Mesangial cell (primary cell): ENCODE results near the gene PHF21A. TPM values are rescaled to one million over a fixed set of nuclear protein-coding genes. Genes with fewer than 3 reads are reported as not detected.

Source experiments
- total RNA-seq: library from RNA; depleted of rRNA; stranded (reverse); fragments of >200 nt; gene quantifications from 2 replicates; pipeline ENCODE4 v1.2.3, GENCODE V29; 2015

PHF21A gene
- total RNA-seq = 4.7 and 8.6 TPM in 2 replicates

DNA sequence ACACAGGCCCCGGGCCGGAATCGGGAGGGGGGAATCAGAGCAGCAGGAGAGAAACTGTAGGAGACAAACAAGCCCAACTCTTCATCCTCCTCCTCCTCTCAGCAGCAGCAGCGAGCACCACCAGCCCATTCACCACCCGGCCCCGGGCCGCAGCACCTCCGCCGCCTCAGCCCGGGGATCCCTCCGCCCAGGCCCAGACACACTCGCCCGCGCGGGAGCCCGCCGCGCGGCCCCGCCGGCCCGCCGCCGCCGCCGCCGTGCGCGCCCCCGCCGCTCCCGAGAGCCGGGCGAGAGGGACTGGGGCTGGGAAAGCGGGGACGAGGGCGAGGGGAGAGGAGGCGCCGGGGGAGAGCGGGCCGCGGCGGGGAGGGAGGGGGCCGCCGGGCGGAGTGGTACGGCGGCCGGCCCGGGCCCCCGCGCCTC, at the start of gene PHF21A:
TSS of gene PHF21A (minus strand) at position 154 of the 423 bp plus-strand sequence. CDS start 37,235 bp downstream, outside the sequence.

GRCh38 chr11:45922425-45923082, 198.7 kb downstream of the PHF21A start, which contains the start of gene LARGE2:
TSS of gene LARGE2 (plus strand) at chr11:45922656. CDS start at chr11:45922883, 227 bp downstream.

DNA sequence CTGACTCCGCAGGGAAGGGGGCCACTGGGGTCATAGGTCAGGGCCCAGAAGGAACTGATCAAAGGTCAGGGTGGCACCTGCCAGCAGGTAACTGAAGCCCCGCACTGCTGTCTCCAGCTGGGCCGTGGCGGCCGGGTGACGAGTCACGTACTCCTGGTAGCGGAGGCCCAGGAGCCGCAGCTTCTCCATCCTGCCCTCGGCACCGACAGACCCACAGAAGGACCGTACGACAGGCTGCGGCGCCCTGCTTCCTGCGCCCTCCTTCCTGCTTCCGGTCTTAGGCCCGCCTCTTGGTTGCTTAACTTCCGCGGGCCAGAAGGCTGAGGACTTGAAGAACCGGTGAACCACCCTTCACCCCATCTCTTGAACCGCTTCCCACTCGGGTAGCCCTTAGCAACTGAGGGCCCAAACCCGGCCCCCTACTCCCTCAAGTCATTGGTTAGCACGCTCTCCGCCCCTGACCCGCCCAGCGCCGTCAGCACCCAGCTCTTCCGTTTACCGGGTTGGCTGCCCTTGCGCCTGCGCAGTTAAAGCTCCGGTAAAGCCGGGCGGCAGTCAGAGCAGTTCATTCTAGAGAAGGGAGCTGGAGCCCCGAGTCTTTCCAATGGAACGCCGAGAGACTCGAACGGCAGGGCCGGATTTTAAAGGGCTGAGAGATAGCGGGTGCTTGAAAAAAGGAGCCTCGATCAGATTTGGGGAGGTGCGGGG, 203.5 kb downstream of the PHF21A start, which contains the start of gene PEX16:
TSS of gene PEX16 (minus strand) at position 255 of the 708 bp plus-strand sequence. CDS start at position 189, 66 bp downstream.

DNA sequence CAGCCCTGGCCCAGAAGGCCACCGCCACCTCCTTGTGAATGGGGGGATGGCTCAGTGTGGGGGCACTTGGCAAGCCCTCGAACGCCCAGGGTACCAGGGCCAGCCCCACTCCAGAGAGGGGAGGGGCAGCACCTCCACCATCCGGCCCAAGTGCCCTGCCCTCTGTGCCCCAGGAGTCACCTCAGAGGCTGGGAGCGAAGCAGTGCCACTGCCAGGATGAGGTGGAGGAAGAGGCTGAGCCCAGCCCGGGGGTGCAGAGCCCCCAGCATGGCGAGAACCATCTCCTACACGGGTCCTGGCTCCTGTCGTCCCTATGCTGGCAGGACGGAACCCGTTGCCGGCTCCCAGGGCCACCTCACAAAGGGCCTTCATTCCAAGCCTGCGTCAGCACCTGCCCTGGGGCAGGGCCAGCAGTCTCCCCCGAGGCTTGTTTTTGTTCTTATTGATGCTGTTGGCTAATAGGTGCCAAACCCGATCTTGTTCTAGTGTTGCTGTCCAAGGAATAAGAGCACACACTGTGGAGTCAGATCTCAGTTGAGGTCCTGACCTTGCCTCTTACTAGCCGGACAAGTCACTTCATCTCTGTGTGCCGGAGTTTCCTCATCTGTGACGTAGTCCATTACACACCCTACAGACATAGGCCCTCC, 214.2 kb downstream of the PHF21A start, which contains the start of gene FREY1:
TSS of gene FREY1 (minus strand) at position 307 of the 647 bp plus-strand sequence. CDS start at position 281, 26 bp downstream.

GRCh38 chr11:45885274-45885920, 235.9 kb downstream of the PHF21A start, which contains the start of gene MAPK8IP1:
TSS of gene MAPK8IP1 (plus strand) at chr11:45885651. CDS start at chr11:45885821, 170 bp downstream.

Other genes starting within 250 kb of the PHF21A start
- 11.3 and 13.9 TPM in 2 replicates for gene MAPK8IP1, start 235.8 kb downstream of the PHF21A start, total RNA-seq
- 2.7 TPM in 1 of 2 replicates, not detected in the other for gene FREY1, start 214.2 kb downstream of the PHF21A start, total RNA-seq
- gene PEX16, start 203.6 kb downstream of the PHF21A start, total RNA-seq = 25.1 and 34.6 TPM in 2 replicates
- gene LARGE2, start 198.8 kb downstream of the PHF21A start, total RNA-seq = under 0.01 and 0.25 TPM in 2 replicates
- gene CREB3L1, start 156.2 kb upstream of the PHF21A start, total RNA-seq = 23.0 and 30.4 TPM in 2 replicates
- gene DGKZ, start 226.0 kb upstream of the PHF21A start, total RNA-seq = 73.1 and 95.0 TPM in 2 replicates